Upper lobe of left lung (tissue), 4 donors: ENCODE data around the gene MYZAP.

Experiments
- EP300 ChIP-seq, 4 donors: sonication (generic); formaldehyde crosslinking; IDR thresholded peaks; one replicate each; pipeline ENCODE4 v1.5.1; 2017; ENCODE audit warnings: antibody characterized with exemption in 4 of 4, control low read depth in 2 of 4
- POLR2A ChIP-seq, 4 donors: fragments of 450-650 bp; IDR thresholded peaks; one replicate each; pipeline ENCODE4 v1.5.1; 2016 to 2017; ENCODE audit warnings: antibody characterized with exemption in 4 of 4, mild to moderate bottlenecking in 2 of 4
- POLR2AphosphoS5 ChIP-seq, 2 donors: sonication (generic); formaldehyde crosslinking; IDR thresholded peaks; one replicate each; pipeline ENCODE4 v1.5.1; 2017; ENCODE audit warnings: antibody characterized with exemption in 2 of 2
- TF ChIP-seq, protein P1 (sequence below), 6 experiments: fragments of 450-650 bp in 4 of 6; fragments of 200-600 bp in 2 of 6; sonication (generic) in 2 of 6; IDR thresholded peaks; one replicate each; pipeline ENCODE4 v1.5.1; 2016 to 2019; ENCODE audit warnings: antibody characterized with exemption in 6 of 6

DNA sequence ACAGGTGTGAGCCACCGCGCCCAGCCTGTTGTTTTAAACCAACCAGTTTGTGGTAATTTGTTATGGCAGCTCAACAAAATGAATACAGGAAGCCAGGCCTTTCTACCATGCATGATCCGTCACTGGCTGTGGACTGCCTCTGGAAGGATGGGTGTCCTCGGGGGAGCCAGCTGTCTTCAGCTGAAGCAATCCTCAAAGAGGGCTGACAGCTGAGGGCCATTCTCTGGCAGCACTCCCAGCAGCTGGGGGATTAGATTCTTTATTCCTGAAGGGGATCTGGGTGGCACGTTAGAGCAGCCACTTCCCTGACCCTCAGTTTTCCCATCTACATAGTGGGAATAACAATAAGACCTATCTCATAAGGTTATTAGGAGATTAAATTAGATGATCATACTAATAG is 139.2 kb downstream of the MYZAP start:
- TF ChIP-seq POLR2A (IDR thresholded peaks at IDR 0.05) (no peak), POLR2AphosphoS5 (IDR thresholded peaks at IDR 0.05) (no peak), EP300 (IDR thresholded peaks at IDR 0.05) (no peak)
- TF ChIP-seq, protein P1, sequence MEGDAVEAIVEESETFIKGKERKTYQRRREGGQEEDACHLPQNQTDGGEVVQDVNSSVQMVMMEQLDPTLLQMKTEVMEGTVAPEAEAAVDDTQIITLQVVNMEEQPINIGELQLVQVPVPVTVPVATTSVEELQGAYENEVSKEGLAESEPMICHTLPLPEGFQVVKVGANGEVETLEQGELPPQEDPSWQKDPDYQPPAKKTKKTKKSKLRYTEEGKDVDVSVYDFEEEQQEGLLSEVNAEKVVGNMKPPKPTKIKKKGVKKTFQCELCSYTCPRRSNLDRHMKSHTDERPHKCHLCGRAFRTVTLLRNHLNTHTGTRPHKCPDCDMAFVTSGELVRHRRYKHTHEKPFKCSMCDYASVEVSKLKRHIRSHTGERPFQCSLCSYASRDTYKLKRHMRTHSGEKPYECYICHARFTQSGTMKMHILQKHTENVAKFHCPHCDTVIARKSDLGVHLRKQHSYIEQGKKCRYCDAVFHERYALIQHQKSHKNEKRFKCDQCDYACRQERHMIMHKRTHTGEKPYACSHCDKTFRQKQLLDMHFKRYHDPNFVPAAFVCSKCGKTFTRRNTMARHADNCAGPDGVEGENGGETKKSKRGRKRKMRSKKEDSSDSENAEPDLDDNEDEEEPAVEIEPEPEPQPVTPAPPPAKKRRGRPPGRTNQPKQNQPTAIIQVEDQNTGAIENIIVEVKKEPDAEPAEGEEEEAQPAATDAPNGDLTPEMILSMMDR (IDR thresholded peaks at IDR 0.05), result no peak
